Thyroid gland (tissue), 4 donors: ENCODE results near the gene KCND1.

Experiments used
- POLR2A ChIP-seq, 2 donors: fragments of 450-650 bp; IDR thresholded peaks; one replicate each; pipeline ENCODE4 v1.6.1; 2017; ENCODE audit warnings: antibody characterized with exemption in 2 of 2, mild to moderate bottlenecking in 2 of 2, moderate library complexity in 1 of 2
- TF ChIP-seq, protein P1 (sequence below), 6 experiments: fragments of 200-600 bp in 3 of 6; fragments of 450-650 bp in 3 of 6; sonication (generic) in 3 of 6; IDR thresholded peaks; one replicate each; pipeline ENCODE4 v1.5.1; 2016 to 2019; ENCODE audit warnings: antibody characterized with exemption in 6 of 6, mild to moderate bottlenecking in 2 of 6, inconsistent platforms in 1 of 6, moderate library complexity in 1 of 6

DNA sequence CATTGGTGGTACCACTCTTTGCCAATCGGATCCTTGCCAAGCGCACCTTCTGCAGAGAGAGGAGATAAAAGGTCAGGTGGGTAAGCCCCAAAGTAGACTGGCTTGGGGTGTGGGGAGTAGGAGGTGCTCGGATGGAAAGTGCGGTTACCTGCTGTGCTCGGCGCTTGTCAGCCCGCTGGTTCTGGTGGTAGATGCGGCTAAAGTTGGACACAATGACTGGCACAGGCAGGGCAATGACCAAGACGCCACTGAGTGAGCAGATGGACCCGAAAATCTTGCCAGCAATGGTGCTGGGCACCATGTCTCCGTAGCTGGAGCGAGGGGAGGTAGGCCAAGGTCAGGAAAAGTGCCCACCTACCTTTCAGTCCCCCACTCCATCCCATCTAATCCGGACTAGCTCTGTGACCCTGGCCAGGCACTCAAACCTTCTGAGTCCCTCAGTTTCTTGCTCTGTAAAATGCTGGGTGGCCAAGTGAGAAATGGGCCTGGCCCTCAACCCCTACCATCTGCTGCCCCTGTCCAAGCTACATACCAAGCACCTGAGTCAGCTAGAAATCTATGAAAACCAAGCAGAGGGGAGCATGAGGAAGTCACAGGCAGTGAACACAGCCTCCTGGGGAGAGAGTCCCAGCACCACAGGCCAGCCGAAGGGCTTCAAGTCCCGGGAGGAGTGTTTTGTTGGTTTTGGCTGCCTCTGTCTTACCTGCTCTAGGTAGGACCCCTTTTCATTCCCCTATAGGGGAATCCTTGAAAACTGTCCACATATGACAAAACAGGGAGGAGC is 4.7 kb downstream of the KCND1 start:
- TF ChIP-seq, protein P1, sequence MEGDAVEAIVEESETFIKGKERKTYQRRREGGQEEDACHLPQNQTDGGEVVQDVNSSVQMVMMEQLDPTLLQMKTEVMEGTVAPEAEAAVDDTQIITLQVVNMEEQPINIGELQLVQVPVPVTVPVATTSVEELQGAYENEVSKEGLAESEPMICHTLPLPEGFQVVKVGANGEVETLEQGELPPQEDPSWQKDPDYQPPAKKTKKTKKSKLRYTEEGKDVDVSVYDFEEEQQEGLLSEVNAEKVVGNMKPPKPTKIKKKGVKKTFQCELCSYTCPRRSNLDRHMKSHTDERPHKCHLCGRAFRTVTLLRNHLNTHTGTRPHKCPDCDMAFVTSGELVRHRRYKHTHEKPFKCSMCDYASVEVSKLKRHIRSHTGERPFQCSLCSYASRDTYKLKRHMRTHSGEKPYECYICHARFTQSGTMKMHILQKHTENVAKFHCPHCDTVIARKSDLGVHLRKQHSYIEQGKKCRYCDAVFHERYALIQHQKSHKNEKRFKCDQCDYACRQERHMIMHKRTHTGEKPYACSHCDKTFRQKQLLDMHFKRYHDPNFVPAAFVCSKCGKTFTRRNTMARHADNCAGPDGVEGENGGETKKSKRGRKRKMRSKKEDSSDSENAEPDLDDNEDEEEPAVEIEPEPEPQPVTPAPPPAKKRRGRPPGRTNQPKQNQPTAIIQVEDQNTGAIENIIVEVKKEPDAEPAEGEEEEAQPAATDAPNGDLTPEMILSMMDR (IDR thresholded peaks at IDR 0.05), result no peak
- no peak for TF ChIP-seq POLR2A (IDR thresholded peaks at IDR 0.05)
